NK-92 treated with Interleukin-12 subunit alpha and Interleukin-12 subunit beta, amount 100 ng/mL, for 24 hours (cell line): Measurements from ENCODE around the gene MAP3K2.

Experiments used
- DNase-seq: peaks from one replicate; lab custom pipeline; 2025; lab: John Stamatoyannopoulos, UW

MAP3K2 gene

GRCh38 chr2:127407091-127407490 is 19.3 kb upstream of the MAP3K2 start:
- no peak for DNase-seq

DNA sequence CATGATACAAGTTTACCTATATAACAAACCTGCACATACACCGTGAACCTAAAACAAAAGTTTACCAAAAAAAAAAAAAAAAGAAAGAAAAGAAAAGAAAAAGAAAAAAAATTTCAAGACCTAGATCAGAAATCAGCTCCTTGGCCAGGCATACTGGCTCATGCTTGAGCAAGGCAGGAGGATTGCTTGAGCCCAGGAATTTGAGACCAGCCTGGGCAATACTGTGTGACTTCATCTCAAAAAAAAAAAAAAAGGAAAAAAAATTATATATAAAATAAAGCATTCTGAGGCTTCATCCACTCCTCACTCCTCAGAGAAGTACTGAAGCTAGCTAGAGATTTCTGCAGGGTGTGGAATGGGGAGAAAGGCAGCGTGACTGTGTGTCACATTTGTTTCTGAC is 18.7 kb upstream of the MAP3K2 start:
- DNase-seq: no peak

DNA sequence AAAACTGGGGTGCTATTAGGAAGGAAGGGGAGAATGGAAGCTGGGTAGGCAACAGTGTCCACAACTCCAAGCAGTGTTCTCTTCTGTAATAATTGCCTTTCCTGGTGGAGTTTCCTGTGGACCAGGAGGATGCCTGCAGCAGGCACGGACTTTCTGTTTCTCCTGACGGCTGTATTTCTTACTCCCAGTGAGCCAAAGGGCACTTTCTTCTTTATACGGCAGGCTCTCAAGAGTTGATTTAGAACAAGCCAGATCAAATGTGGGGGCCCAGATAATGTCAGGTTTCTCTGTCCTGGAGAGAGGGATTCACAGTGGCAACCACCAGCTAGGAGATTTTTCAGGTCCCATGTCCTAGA is 17.5 kb upstream of the MAP3K2 start:
- DNase-seq: no peak

- DNase-seq: no peak
These were observed 16.9 kb upstream of the MAP3K2 start for GRCh38 chr2:127404466-127405254.

- no peak for DNase-seq
These were observed 15.7 kb upstream of the MAP3K2 start for GRCh38 chr2:127403460-127403859.

DNA sequence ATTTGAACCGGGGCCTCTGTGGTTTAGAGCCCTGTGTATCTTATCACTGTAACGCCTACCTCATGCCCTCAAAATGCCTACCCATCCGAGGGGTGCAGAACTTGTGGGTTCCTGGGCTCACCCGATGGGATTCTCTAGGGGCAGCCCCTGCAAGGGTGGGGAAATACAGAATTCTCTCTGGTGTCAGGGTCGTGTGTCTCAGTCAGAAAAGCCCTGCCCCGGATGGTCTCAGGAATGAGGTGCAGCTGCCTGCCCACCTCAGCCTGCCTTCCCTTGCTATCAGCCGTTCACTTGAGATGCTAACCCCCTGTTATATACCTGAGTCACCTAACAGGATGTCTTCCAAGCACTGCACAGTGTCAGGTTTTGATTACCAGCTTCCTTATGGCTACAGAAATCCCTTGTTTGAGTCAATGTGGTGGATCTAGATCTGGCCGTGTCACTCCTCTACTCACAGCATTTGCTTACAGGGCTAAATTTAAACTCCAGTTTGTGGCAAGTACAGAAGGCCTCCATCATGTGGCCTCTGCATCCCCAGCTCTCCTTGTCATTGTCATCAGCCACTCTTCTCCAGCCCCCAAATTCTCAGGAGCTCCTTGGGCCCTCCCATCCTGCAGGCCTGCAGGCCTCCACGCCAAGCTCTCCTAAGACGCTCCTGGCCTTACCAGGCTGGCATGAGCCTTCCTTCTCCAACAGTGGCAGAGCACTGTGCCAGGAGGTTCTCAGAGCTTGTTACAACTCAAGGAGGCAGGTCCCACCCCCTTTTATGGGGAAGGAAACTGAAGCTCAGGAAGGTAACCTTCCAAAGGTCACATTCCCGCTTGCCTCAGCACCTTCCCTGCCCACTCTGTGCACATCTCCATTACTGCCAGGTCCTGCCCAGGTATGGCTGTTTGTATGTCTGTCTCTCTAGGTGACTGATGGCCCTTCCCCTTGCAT is 14.3 kb upstream of the MAP3K2 start:
- no peak for DNase-seq

GRCh38 chr2:127400897-127401756 is 13.4 kb upstream of the MAP3K2 start:
- no peak for DNase-seq

GRCh38 chr2:127400533-127400896 is 12.7 kb upstream of the MAP3K2 start:
- no peak for DNase-seq

DNA sequence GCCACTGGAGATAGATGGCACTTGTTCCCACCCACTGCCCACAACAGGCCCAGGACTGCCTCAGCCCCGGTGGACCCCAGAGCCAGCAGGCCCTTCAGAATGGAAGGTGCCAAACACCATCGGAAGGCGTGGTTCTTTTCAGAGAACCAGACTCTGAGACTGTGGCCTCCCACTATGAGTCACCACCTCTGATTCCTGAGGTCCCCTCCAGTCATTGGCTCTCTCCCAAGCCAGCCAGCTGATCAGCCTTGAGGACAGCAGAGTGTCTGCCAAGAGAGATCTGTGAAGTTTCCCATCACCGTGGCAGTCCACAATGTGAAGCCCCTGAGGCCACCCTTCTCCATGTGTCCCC is 10.4 kb upstream of the MAP3K2 start:
- no peak for DNase-seq

- no peak for DNase-seq
These were observed 9.9 kb upstream of the MAP3K2 start for GRCh38 chr2:127397568-127398238.

DNA sequence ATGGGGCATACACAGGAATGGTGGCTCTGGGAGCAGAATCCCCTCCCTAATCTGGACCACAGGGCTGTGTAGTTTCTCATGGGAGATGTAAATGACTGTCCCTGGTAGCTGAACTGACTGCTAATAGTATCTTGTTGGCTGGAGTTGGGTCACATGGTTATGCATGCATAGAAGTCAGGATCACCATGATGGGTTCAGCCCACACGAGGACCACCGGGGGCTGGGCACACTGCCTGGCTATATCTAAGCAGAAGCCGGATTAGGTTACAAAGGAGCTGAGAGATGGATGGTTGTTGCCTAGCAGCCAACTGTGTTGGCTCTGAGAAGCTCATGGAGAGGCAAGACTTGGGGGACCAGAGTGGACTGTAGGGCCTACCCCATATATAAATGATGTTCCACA is 6.7 kb upstream of the MAP3K2 start:
- DNase-seq: no peak

DNA sequence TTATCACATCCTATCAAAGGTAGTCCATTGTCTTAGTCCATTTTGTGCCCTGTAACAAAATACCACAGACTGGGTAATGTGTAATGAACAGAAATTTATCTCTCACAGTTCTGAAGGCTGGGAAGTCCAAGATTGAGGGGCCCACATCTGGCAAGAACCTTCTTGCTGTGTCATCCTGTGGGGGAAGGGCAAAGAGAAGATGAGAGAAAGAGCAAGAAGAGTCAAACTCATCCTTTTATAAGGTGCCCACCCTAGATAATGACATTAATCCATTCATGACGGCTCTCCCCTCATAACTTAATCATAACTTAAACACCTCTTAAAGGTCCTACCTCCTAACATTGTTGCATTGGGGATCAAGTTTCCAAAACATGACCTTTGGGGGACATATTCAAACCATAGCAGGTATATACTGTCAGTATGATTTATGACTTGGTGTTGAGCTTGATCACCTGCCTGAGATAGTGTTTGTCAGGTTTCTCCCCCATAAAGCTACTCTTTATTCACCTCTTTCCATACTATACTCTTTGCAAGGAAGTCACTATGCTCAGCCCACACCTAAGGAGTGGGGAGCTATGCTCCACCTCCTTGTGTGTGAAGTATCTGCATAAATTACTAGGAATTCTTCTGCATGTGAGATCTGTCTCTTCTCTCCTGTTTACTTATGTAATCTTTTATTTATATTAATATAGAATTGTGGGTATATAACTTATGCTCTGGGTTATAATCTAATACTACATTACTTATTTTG is 5.2 kb upstream of the MAP3K2 start:
- DNase-seq: no peak

DNA sequence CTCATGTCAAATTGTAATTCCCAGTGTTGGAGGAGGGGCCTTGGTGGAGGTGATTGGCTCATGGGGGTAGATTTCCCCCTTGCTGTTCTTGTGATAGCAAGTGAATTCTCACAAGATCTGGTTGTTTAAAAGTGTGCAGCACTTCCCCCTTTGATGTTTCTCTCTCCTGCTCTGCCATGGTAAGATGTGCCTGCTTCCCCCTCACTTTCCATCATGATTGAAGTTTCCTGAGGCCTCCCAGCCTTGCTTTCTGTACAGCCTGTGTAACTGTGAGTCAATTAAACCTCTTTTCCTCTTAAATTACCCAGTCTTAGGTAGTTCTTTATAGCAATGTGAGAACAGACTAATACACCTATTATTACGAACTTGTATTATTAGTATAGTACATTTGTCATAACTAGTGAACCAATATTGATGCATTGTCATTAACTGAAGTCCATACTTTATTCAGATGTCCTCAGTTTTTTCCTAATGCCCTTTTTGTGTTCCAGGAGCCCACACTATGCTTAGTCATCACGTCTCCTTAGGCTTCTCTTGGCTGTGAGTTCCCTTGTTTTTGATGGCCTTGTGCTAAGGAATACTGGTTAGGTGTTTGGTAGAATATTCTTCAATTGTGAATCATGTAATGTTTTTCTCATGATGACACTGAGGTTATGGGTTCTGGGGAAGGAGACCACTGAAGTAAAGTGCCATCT is 4.5 kb upstream of the MAP3K2 start:
- no peak for DNase-seq

- DNase-seq: no peak
These were observed 2.1 kb upstream of the MAP3K2 start for GRCh38 chr2:127389778-127390435.

- DNase-seq: no peak
These were observed 819 bp upstream of the MAP3K2 start for GRCh38 chr2:127388423-127389164.

DNA sequence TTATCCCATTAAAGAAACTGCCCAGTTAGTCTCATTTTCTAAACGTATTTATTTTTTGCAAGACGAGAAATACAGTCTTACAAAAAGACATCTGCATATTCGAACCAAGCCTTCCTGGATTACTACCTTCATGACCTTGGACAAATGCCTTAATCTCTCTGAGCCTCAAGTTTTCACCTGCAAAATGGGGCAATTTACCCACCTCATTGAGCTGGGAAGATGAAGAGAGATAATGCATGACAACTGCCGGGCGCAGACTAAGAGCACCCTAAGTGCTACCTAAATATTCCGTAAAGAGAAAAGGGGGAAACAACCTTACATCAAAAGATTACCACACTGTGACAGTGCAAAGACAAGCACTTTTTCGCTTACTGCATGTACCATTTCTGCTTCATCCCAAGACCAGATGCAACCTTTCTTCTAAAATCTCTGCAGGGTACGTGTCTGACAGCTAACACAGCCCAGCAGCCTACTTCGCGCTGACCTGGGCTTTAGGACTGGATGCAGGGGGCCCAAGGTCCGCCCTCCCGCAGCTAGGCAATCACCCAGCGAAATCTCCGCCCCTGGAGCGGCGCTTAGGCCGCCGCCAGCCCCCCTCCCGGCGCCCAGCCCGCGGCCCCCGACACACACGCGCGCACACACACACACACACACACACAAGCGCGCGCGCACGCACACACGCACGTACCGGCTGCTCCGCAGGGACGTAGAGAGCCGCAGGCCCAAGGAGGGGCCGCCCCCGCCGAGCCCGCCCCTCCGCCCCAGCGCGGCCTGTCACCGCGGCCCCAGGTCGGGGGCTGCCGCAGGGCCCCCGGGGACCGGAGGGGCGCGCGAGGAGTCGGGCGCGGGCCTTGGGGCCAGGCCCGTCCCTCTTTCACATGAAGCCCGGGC is 766 bp downstream of the MAP3K2 start:
- peak; percentile 72 for DNase-seq

GRCh38 chr2:127386246-127386645 is 1.5 kb downstream of the MAP3K2 start:
- DNase-seq: no peak

- DNase-seq: no peak
These were observed 3.2 kb downstream of the MAP3K2 start for GRCh38 chr2:127384529-127384928.
